Fibroblast of skin of back (primary cell): Measurements from ENCODE around the gene LRP1.

ENCODE experiments used
- DNase-seq: peaks from one replicate; pipeline ENCODE4 v3.0.0-alpha.2; 2013

The LRP1 gene

DNA sequence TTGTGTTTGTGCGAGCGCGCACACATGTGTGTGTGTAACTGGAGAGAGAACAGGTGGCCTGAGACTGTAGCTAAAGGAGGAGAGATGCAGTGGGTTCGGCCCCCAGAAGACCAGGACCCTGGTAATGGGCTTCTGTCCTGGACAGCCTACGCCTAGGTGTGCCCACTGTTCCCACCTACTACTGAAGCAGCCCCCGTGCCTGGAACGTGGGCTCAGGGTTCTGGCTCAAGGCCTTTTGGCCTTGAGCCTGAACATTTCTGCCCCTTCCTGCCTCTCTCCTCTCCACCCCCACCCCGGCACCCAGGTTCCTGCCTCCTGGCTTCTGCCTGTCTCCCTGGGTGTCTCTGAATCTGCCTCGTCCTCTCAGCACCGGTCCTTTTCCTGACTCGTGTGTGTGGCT lies 86.8 kb downstream of the LRP1 start:
- DNase-seq: no peak

DNA sequence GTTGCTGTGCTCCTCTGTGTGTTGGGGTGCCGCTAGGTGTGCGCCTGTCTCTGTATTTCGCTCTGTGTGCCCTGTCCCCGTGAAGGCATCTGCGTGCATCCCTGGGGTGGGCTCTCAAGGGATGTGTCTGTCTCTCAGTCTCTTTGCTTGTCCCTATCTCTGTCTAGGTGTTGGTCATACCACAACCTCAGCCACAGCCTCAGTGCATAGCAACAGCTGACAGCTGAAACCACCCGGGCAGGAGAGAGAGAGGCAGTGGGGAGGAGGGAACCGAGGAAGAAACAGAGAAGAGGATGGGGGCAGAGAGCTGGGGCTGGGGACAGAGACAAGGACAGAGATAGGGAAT lies 87.4 kb downstream of the LRP1 start:
- no peak for DNase-seq

DNA sequence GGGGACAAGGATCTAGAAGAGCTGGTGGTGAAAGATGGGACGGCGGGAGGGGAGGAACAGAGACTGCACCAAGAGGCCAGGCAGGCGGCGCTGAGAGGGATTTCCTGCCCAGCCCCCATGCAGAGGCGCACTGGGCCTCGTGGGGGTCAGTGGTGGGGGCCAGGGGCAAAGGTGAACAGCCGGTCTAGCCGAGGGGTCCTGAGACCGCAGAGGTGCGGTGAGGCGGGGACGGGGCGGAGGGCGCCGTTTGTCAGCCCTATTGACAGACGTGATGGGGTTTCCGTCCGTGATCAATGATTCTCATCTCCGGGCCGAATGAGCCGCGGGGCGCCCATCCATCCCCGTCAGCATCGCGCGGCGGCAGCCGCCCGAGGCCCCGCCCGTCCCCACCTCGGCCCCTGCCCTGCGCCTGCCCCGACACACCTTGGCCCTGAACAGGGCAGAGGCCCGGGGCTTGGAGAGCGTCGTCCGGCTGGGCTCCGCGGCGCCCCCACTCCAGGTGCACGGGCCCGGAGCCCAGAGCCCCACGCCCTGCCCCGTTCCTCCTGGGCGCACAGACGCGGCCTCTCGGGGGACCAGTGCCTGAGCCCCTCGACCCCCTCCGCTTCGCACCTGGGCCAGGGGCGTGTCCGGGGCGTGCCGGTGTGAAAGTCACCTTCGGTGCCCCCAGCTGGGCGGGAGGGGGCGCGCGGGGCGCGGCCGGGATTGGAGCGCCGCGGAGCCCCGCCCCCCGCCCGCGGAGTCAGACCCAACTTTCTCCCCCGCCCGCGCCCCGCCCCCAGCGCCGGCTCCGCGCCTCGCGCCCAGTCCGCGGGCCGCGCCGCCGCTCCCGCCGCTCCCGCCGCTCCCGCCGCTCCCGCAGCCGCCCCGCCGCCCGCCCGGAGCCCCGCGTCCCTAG lies 88.0 kb downstream of the LRP1 start, which contains the start of gene NXPH4:
TSS of gene NXPH4 (plus strand) at position 781 of the 898 bp plus-strand sequence. CDS start 176 bp downstream, outside the sequence.
- no peak for DNase-seq

DNA sequence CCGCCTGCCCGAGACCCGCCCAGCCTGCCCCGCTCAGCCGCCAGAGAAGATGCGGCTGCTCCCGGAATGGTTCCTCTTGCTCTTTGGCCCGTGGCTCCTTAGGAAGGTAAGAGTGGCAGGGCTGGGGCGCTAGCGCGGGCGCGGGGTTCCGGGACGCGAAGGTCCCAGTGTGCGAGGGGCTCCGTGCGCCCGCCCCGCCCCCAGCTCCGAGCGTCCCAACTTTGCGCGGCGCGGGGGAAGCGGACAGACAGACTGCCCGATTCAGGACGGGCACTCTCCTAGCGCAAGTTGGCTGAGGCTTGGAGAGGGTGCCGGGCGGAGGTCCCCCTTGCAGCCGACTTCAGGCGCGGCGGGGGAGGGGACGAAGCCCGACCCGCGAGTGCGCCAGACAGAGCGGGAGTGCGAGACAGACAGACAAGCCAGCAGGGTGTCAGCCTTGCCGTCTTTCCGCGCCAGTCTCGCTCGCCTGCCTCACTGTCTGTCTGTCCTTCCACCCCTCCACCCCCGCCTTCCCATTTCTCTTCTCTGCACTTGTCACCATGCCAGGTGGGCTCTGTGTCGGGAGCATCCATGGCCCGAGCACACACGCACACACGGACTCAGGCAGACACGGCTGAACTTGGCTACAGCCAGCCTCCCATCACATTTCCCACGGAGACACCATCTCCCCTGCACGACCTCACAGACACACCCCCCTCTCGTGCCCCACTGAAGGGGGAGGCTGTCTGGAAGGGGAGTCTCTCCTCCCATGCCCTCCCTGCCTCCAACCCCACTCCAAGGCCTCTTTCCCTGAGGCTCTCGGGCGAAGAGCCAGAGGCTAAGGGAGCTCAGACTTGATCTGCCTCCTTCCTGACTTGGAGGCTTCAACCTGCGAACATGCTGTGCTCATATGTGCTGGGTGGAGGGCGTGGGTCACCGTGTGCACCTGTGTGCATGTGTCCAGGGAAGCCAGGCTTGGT lies 88.9 kb downstream of the LRP1 start:
- DNase-seq: no peak

DNA sequence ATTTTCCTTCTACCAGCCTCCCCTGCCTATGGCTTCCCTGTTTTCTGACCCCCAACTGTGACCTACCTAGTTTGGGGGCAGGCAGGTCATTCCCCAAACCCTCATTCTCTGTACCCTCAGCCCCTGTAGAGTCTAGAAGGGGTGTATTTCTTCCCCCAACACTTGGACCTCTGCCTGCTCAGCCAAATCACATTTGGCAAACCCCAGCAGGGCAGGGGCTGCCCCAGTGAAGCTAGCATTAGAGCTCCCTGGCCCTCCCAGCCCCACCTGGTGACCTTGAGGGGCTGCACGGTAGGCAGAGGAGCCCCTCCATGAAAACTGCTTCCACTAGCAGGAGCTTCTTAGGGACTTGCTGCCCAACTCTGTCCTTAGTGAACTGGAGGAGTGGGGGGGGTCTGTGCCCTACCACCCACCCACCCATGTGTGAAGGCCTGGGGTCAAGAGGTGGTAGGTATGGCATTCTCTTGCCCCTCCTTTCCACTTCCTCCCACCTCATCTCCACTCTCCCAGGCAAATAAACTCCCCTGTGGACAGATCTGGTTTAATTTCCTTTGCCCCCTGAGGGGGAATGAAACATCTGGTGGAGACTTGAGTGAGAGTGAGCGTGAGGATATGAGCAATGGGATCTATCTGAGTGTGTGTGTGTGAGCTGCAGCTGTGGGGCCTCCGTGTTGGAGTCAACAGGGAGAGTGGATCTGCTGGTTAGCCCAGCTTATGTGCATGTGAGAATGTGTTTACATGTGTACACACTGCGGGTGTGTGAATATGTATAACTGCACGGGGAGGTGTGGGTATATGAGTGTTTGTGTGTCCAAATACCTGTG lies 90.0 kb downstream of the LRP1 start:
- DNase-seq: no peak

DNA sequence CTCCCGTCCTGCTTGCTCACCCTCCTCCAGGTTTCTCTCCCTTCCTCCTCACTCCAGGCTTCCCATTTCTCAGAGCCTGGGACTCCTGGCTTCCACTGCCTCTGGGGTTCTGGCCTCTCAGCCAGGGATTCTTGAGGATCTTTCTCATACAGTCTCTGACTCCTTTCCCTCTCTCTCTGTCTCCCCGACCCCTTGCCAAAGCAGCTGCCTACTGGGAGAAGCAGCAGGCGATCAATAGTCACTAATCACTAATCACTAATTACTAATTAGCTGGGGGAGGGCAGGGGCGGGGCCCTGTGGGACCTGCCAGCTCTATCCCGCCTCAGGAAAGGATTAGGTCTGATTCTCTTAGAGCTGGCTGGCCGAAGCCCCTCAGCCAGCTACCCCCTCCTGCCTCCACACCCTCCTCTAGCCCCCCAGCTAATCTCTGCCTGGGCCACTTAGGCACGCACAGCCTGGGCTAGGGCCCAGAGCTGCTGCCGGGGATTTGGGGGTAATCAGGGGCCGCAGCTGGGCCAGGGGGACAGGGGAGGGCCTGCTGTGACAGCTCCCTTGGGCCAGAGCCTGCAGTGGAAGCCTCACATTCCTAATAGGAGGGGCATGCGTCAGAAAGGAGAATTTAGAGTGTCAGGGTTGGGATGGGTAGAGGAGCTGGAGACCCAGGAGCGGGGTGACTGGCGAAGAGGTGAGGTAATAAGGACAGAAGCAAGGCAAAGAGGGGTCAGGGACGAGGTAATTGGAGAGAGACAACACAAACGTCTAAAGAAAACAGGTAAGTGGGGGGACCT lies 91.1 kb downstream of the LRP1 start:
- DNase-seq: no peak

DNA sequence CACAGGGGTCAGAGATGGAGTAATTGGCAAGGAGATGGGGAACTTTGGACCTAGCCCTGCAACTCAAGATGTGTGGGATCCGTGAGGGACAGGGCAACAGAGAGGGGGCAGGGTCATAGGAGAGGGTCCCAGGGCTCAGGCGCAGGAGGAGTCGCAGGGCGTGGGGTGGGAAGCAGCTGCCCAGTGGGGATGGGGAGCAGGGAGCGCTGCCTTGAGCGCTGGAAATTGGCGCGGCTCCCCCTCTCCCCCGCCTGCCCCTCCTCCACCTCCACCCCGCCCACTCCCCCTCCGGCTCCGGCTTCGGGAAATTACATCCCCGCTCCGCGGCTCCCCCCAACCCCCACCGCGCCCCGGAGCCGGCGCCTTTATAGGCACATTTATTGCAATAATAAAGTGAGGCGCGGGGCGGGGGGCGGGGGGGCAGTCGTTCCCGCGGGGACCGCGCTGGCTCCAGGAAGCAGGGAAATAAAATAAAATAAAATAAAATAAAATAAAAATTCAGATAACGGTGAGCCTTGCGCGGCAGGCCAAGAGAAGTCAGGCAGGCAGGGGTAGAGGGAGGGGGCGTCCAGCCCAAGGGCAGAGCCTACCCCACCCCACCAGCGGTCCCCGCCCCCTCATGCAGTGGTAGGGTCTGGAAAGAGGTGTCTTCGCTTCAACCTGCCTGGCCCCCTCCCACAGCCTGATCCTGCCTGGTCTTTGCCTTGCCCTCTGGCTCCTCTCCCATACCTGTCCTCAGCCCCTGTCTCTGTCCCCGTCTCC lies 91.9 kb downstream of the LRP1 start:
- no peak for DNase-seq

DNA sequence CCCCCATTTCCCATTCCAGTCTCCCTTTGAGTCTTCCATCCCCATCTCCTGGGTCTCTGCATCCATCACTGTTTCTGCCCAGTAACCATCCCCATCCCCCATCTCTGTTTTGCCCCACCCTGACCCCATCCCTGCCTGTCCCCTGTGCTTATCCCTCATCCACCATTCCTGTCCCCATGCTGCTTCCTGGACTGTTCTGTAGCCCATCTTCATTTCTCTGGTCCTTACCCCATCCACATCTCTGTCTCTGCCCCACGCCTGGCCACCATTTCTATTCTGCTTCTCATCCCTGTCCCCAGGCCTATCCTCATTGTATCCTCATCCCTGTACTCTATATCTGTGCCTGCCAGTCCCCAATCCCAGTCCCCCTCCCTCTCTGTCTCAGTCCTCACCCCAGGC lies 92.5 kb downstream of the LRP1 start:
- no peak for DNase-seq

DNA sequence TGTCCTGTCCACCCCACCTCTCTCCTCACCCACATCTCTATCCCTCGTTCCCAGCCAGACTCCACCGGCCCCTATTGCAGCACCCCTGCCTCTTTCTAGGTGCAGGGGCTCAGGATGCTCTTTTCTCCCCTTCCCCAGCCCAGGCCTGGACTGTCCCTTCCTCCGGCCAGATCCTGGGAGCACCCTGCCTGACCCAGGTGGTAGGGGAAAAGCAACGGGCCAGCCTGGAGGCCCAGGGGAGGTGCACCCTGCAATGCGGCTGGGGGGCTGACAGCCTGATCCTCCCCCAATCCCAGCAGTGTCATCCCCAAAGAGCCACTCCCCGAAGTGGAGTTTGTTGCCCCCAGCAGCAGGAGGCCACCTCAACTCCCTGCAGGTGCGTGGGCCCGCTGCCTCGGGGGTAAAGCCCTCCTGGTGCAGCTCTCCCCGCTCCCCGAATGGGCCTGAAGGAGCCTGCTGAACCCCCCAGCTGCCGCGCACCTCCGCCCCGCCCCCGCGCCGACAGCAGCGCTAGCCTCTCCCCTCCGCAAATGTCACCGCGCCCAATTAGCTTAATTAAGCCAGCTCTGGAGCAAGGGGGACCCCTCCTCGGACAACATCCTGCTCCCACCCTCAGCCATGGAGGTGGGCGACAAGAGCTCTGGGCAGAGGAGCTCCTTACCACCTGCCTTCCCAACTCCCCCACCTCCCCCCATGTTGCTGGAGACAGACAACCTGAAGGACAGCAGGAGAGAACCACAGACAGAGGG lies 93.1 kb downstream of the LRP1 start:
- DNase-seq: no peak

DNA sequence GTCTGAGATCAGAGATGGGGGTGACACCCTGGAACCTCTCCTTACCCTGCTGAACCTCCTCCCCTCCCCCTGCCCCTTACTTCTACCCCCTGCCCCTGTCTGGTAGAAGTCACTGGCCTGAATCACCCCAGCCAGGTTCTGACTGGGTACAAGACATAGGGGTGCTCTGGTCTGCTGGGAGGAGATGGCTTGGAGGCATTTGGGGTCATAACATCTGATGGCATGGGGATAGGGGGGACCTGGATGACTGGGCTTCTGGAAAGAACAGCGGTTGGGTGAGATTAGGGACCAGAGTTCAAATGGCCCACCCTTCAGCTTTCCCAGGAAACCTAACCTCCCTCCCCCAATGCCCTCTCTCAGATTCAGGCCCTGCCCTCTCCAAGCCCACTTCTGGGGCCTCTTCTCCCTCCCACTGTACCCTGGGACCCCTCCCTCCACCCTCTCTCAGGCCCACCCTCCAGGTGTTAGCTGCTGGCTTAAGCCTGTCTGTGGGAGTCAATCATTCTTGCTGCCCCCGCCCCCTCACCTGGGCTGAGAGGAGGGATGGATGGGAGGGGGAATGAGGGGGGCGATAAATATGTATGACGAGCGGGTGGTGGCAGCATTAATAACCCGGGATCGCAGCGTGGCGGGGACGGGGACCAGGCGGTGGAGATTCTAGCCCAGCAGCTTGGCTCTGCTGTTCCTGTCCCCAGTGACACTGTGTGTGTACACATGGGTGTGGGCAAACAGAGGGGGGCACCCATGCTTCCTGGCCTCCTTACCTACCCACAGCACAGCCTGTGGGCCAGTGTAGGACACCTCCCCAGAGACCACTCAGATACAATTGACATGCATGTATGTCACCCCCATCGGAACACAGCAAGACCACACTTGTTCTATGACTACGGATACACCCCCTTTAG lies 94.3 kb downstream of the LRP1 start:
- DNase-seq: no peak

DNA sequence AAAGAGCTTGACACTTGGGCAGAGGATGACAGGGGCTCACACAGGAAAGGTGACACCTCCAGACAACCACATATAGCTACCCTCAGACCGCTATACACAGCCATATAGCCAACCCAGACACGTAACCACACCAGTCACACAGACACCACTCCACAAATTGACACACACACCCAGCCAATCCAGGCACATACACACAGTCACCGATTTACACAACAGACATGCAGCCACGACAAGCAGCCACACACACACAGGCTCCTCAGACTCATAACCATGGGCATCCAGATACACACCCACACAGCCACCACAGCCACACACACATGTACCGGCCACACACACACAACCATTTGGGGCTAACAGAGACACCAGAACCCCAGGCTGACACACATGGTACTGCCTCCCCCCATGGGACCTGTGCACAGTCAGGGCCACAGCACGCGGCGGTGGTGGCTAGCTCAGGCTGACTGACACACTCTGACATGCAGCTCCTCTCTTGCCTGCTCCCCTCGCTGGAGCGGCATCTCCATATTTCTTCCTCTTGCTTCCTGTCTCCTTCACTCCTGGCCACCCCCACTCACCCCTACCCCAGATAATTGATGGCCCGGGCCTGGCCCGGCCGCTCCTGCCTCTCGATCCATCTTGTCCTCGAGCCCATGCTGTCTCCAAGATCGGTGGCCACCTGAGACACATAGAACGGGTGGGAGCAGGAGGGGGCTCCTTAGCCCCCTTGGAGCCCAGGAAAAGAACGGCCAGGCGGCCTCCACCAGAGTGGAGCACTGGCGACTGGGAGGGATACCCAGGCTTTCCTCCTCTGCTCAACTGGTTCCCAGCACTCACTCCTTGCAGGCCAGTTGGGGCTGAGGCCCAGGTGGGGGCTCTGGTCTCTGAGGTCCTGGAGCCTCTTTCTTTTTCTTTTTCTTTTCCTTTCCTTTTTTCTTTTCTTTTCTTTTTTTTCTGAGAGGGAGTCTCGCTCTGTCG lies 95.2 kb downstream of the LRP1 start:
- no peak for DNase-seq

DNA sequence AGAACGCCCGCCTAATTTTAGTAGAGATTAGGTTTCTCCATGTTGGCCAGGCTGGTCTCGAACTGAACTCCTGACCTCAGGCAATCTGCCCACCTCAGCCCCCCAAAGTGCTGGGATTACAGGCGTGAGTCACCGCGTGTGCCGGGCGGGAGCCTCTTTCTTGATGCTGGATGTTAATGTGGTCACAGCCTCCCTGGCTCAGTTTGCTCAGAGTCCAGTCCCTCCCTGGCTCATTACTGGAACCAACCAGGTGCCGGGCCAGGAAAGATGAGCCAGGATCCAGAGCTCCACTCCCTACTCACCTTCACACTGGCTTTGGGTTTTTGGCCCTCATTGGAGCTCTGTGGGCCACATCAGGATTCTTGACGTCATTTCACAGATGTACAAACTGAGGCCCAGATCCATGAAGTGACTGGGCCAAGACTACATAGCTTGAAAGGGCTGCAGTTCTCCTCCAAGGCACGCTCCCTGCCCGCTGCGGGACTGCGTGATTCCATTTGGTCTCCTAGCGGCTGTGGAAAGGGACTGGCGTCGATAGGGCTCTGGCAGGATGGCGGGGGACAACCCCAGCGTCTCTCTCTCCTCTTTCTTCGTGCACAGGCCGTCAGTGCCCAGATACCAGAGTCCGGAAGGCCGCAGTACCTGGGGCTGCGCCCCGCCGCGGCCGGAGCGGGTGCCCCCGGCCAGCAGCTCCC lies 96.1 kb downstream of the LRP1 start:
- no peak for DNase-seq

DNA sequence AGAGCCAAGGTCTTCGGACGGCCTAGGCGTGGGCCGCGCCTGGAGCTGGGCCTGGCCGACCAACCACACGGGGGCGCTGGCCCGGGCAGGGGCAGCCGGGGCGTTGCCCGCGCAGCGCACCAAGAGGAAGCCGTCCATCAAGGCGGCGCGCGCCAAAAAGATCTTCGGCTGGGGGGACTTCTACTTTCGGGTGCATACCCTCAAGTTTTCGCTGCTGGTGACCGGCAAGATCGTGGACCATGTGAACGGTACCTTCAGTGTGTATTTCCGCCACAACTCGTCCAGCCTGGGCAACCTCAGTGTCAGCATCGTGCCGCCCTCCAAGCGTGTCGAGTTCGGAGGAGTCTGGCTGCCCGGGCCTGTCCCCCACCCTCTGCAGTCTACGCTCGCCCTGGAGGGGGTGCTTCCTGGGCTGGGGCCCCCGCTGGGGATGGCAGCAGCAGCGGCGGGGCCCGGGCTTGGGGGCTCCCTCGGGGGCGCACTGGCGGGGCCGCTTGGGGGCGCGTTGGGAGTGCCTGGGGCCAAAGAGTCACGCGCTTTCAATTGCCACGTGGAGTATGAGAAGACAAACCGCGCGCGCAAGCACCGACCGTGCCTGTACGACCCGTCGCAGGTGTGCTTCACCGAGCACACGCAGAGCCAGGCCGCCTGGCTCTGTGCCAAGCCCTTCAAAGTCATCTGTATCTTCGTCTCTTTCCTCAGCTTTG lies 96.8 kb downstream of the LRP1 start:
- no peak for DNase-seq

DNA sequence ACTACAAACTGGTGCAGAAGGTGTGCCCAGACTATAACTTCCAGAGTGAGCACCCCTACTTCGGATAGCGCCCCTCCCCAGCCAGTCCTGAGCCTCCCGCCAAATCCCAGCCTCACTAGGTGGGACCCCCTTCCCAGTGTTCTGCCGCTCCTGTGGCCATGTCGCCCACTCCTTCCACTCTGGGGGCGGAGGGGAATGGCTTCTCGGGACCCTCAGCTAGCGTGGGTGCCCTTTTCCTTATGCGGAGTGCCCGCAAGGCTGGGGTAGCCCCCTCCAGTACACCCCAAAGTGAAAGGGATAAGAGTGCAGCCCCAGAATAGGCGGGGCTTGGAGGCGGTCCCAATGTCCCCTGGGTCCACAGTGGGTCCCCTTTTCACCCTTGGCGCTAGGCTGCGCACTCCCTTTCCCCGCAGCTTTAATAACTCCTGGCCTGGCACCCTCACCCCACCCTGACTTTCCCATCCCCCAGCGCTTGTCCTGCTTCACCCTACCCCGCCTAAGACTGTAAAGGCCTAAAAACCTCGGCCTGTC lies 97.5 kb downstream of the LRP1 start:
- no peak for DNase-seq

DNA sequence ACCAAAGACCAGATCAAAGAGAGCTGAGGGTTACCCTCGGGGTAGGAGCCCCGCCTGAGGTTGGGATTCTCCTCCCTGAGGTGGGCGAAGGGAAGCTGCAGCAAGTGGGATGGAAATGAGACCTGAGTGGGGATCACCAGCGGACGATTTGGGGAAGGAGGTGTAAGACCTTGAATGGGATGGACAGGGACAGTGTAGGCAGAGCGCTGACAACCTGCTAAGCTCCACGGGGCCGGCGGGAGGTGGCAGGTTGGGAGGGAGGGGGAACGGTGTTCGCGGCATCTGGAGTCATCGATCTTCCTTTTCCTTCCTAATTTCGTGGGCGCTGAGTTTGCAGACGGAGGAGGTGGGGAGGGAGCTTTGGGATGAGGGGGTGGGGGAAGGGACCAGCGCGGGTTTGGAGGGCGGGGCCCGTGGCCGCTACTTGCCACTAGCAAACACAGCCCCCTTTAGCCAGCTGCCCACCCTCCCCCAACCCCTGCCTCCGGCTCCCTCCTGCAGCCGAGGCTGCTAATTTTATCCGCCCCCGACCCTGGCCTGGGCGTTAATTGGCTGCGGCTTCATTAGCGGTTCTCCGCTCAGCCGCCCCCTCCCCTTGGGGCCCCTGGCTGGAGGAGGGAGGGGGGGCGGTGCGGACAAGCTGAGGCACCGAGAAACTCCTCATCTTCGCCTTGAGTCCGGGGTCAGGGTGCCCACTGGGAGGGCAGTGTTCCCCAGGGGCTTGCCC lies 98.5 kb downstream of the LRP1 start:
- no peak for DNase-seq
